WTC11 (cell line): ENCODE results near the gene AP1S2. TPM values are rescaled to one million over a fixed set of nuclear protein-coding genes. Genes with fewer than 3 reads are reported as not detected.
A peak's percentile ranks its signal among the peaks of the same experiment; 100 is the strongest.

Experiments
- ATAC-seq: fragments of 200-7000 bp; cut with Tn5 transposase; 2 replicates; pipeline ENCODE4 v1.10.0; 2021; ENCODE audit warnings: mild to moderate bottlenecking, moderate library complexity
- CTCF ChIA-PET: fragments of 300-600 bp; sonication (Branson Sonifier 250); formaldehyde crosslinking; loops from one replicate; lab custom pipeline; 2021; ENCODE audit warnings: antibody characterized with exemption; lab: Charles Lee
- POLR2A ChIA-PET: fragments of 350-600 bp; sonication (Branson Sonifier 250); formaldehyde crosslinking; loops from one replicate; lab custom pipeline; 2021; ENCODE audit warnings: antibody characterized with exemption; lab: Charles Lee
- DNase-seq: peaks from one replicate; pipeline ENCODE4 v3.0.0; 2021; ENCODE audit warnings: low spot score
- H3K27ac Mint-ChIP-seq: 2 replicates; pipeline ENCODE4 v1.8.0; 2021; ENCODE audit warnings: mixed read lengths
- H3K27me3 Mint-ChIP-seq: 2 replicates; pipeline ENCODE4 v1.8.0; 2021; ENCODE audit warnings: low read depth, mild to moderate bottlenecking, moderate library complexity, mixed read lengths
- H3K36me3 Mint-ChIP-seq: 2 replicates; pipeline ENCODE4 v1.8.0; 2021; ENCODE audit warnings: mixed read lengths
- H3K4me1 Mint-ChIP-seq: 2 replicates; pipeline ENCODE4 v1.8.0; 2022; ENCODE audit warnings: mixed read lengths
- H3K4me3 Mint-ChIP-seq: 2 replicates; pipeline ENCODE4 v1.8.0; 2021; ENCODE audit warnings: mild to moderate bottlenecking, moderate library complexity, mixed read lengths
- H3K9me3 Mint-ChIP-seq: 2 replicates; pipeline ENCODE4 v1.8.0; 2021; ENCODE audit warnings: mixed read lengths
- AFF4 ChIP-seq: sonication (generic); formaldehyde crosslinking; IDR thresholded peaks from 2 replicates; pipeline ENCODE4 v1.8.1; 2023; ENCODE audit warnings: mild to moderate bottlenecking, missing genetic modification reagents, borderline replicate concordance
- ATF1 ChIP-seq: sonication (generic); formaldehyde crosslinking; IDR thresholded peaks from 2 replicates; pipeline ENCODE4 v1.8.1; 2023; ENCODE audit warnings: mild to moderate bottlenecking, moderate library complexity, missing genetic modification reagents
- CBFB ChIP-seq: sonication (generic); formaldehyde crosslinking; IDR thresholded peaks from 2 replicates; pipeline ENCODE4 v1.8.1; 2022; ENCODE audit warnings: mild to moderate bottlenecking, low read depth, missing genetic modification reagents
- FOXP4 ChIP-seq: sonication (generic); formaldehyde crosslinking; IDR thresholded peaks from 2 replicates; pipeline ENCODE4 v1.8.0; 2022; ENCODE audit warnings: mild to moderate bottlenecking, missing genetic modification reagents
- HMGA2 ChIP-seq: fragments of 250-450 bp; sonication (Bioruptor Pico); IDR thresholded peaks from 2 replicates; pipeline ENCODE4 v1.4.0; 2021; ENCODE audit warnings: mild to moderate bottlenecking, moderate library complexity
- NFATC4 ChIP-seq: fragments of 250-450 bp; sonication (Bioruptor Pico); IDR thresholded peaks from 2 replicates; pipeline ENCODE4 v1.9.0; 2021; ENCODE audit warnings: mild to moderate bottlenecking
- NR3C1 ChIP-seq: sonication (generic); formaldehyde crosslinking; conservative IDR thresholded peaks from 2 replicates; pipeline ENCODE4 v1.8.1; 2023; ENCODE audit warnings: low read depth, mild to moderate bottlenecking, missing genetic modification reagents
- PRDM15 ChIP-seq: sonication (generic); formaldehyde crosslinking; IDR thresholded peaks from 2 replicates; pipeline ENCODE4 v1.8.0; 2022; ENCODE audit warnings: missing genetic modification reagents
- TCF7 ChIP-seq: sonication (generic); formaldehyde crosslinking; IDR thresholded peaks from 2 replicates; pipeline ENCODE4 v1.8.0; 2022; ENCODE audit warnings: mild to moderate bottlenecking, low read depth, missing genetic modification reagents, moderate library complexity
- total RNA-seq: library from RNA; stranded (reverse); gene quantifications from 3 replicates; pipeline ENCODE4 v1.2.3, GENCODE V29; 2021
- TF ChIP-seq, protein P1 (sequence below): fragments of 250-450 bp; sonication (Bioruptor Pico); conservative IDR thresholded peaks from 2 replicates; pipeline ENCODE4 v1.9.0; 2021; ENCODE audit warnings: mild to moderate bottlenecking
- TF ChIP-seq, protein P2 (sequence below): fragments of 250-450 bp; sonication (Bioruptor Pico); IDR thresholded peaks from 2 replicates; pipeline ENCODE4 v1.9.0; 2021; ENCODE audit warnings: mild to moderate bottlenecking

Gene AP1S2
- total RNA-seq, 1 experiment from 2014 or later, result 164 TPM

GRCh38 chrX:15838017-15838416, 16.6 kb downstream of the AP1S2 start:
- no peak overlapping the region for H3K4me3 Mint-ChIP-seq
- peak; percentile 84 for ATAC-seq
- H3K9me3 Mint-ChIP-seq, result no peaks in the 10 kb centered on the region
- ChIA-PET CTCF (interaction anchor here (0.8 kb wide), 1 partner anchor 93 kb away, joined by 3 read pairs; no protein-coding TSS in a partner anchor), POLR2A (no interaction called here)
- TF ChIP-seq, protein P1, sequence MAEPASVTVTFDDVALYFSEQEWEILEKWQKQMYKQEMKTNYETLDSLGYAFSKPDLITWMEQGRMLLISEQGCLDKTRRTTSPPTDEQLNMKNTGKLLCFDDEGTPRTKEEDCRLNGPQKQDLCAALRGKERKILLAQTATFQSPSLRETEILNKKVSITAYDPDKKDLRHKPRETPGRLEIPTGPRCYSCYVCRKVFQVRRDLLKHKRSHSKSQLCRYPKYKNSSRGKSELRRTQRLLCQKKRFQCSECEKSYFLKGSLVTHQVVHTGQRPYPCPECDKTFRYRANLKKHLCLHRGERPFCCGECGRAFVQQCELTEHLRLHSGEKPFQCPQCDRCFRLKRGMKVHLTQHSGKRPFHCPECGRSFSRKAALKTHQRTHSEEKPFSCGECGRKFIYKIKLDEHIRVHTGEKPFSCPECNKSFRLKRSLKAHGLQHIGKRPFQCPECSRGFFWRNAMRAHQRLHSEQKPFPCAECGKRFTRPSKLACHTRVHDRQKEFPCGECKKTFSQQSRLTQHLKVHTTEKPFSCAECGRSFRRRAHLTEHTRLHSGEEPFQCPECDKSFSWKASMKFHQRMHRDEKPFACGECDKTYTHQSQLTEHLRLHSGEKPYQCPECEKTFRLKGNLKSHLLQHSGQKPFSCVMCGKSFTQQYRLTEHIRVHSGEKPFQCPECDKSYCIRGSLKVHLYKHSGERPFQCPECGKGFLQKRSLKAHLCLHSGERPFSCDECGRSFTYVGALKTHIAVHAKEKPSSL (CRISPR knock-in tag), result no peak
- TF ChIP-seq FOXP4 (CRISPR knock-in tag), result no peak
- TF ChIP-seq AFF4 (CRISPR knock-in tag), result no peak
- TF ChIP-seq PRDM15 (CRISPR knock-in tag), result no peak
- TF ChIP-seq CBFB, result no peak
- TF ChIP-seq, protein P2, sequence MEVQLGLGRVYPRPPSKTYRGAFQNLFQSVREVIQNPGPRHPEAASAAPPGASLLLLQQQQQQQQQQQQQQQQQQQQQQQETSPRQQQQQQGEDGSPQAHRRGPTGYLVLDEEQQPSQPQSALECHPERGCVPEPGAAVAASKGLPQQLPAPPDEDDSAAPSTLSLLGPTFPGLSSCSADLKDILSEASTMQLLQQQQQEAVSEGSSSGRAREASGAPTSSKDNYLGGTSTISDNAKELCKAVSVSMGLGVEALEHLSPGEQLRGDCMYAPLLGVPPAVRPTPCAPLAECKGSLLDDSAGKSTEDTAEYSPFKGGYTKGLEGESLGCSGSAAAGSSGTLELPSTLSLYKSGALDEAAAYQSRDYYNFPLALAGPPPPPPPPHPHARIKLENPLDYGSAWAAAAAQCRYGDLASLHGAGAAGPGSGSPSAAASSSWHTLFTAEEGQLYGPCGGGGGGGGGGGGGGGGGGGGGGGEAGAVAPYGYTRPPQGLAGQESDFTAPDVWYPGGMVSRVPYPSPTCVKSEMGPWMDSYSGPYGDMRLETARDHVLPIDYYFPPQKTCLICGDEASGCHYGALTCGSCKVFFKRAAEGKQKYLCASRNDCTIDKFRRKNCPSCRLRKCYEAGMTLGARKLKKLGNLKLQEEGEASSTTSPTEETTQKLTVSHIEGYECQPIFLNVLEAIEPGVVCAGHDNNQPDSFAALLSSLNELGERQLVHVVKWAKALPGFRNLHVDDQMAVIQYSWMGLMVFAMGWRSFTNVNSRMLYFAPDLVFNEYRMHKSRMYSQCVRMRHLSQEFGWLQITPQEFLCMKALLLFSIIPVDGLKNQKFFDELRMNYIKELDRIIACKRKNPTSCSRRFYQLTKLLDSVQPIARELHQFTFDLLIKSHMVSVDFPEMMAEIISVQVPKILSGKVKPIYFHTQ (CRISPR knock-in tag), result no peak
- TF ChIP-seq NR3C1 (CRISPR knock-in tag), result no peak
- no peak for TF ChIP-seq ATF1 (CRISPR knock-in tag)
- TF ChIP-seq HMGA2, result no peak
- TF ChIP-seq TCF7, result no peak
- TF ChIP-seq NFATC4 (CRISPR knock-in tag), result no peak
- no peak overlapping the region for H3K27ac Mint-ChIP-seq
- peaks cover 38% of the 10 kb centered on the region for H3K36me3 Mint-ChIP-seq
- DNase-seq, result peak; percentile 25
- H3K27me3 Mint-ChIP-seq, result no peaks in the 10 kb centered on the region
- H3K4me1 Mint-ChIP-seq, result peaks cover 26% of the 10 kb centered on the region
